OCI-LY7 (cell line): ENCODE data around the gene MTAP.

Experiments
- EZH2phosphoT487 ChIP-seq: fragments of 200-600 bp; sonication (generic); IDR thresholded peaks from 2 replicates; pipeline ENCODE4 v1.6.1; 2018; ENCODE audit warnings: low read depth, borderline replicate concordance, mild to moderate bottlenecking, mixed run types, antibody characterized with exemption, low read length, moderate library complexity, mixed read lengths
- TF ChIP-seq, protein P1 (sequence below): fragments of 200-600 bp; sonication (generic); conservative IDR thresholded peaks from 2 replicates; pipeline ENCODE4 v1.5.1; 2014; ENCODE audit warnings: mild to moderate bottlenecking, antibody characterized with exemption, low read length, moderate library complexity, mixed read lengths

DNA sequence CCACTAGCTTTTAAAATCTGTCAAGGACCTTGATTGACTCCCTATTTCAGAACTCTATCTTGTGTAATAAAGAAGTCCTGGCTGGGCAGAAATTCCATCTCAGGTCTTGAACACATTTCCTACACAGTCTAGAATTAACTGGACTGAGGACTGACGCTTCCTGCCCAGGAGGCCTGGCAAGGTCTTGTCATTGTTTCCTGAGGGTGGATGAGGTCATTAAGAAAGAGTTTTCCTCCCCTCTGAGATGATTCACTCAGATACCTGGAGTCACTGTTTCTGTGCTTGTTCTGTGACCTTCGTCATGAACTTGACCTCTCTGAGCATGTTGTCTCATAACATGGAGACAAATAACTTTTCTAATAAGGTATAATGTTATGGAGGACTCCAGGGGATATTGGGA, 10.0 kb downstream of the MTAP start:
- TF ChIP-seq, protein P1, sequence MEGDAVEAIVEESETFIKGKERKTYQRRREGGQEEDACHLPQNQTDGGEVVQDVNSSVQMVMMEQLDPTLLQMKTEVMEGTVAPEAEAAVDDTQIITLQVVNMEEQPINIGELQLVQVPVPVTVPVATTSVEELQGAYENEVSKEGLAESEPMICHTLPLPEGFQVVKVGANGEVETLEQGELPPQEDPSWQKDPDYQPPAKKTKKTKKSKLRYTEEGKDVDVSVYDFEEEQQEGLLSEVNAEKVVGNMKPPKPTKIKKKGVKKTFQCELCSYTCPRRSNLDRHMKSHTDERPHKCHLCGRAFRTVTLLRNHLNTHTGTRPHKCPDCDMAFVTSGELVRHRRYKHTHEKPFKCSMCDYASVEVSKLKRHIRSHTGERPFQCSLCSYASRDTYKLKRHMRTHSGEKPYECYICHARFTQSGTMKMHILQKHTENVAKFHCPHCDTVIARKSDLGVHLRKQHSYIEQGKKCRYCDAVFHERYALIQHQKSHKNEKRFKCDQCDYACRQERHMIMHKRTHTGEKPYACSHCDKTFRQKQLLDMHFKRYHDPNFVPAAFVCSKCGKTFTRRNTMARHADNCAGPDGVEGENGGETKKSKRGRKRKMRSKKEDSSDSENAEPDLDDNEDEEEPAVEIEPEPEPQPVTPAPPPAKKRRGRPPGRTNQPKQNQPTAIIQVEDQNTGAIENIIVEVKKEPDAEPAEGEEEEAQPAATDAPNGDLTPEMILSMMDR, result no peak
- TF ChIP-seq EZH2phosphoT487, result no peak
